GM21447 (cell line): Measurements from ENCODE around the gene CFAP57.
"Not testable (repeated sequence)": the region's sequence is repeated elsewhere in the genome, so short reads cannot be mapped to it uniquely, and the experiment has no call there.

Source experiments
- ATAC-seq: cut with Tn5 transposase; IDR thresholded peaks from one replicate; pipeline ENCODE4 v1.9.1; 2021; ENCODE audit not compliant: unreplicated experiment

CFAP57 gene

DNA sequence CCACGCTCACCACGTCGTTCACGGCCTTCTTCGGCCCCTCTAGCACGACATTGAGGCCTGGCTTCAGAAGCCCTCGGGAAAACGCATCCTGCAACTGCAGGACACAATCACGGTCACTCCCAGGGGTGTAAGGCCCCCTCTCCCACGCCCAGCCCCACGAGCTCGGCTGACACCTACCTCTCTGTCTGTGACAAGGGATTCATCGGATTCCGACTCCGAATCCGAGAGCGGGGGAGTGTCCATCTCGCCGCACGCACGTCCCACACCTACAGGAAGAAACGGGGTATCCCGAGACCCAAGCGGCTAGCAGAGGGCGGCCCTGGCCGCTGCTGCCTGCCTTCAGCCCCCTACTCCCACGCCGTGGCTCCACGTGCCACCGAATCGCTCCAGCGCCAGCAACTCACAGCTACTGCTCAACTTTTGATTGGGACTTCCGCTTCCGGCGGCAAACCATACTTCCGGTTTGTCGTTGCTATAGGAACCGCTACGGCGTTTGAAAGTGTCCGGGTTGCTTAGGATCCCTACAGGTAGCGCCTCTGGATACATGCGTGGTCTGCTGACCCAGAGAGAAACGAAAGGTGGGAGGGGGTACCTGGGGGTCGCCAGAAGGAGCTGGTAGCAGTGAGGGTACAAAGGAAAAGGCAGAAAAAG is at the start of gene CFAP57, which contains the start of gene EBNA1BP2:
CFAP57 (plus strand) TSS at position 455 of the 651 bp plus-strand sequence. CDS start 424 bp downstream, outside the sequence.
EBNA1BP2 (minus strand) TSS at position 415 of the 651 bp plus-strand sequence; CDS start at position 243, 172 bp downstream.
- peak; percentile 91 for ATAC-seq

DNA sequence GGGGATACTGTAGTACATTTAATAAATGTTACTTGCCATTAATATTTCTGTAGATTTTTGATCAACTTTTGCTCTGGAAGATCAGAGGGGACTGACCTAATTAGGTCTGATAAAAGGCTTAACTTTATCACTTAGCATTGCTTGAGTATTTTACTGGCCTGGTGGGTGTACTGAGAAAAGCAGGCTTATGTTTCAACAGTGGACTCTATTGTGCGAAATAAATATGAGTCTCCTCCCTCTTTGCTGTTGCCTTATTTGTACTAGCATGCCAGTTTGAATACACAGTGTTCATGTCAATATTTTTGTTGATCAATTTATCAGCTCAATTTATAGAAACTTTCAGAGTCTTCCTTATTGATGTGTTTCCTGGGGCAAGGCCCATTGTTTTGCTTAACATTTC is 49.1 kb upstream of the CFAP57 start:
- ATAC-seq: no peak

DNA sequence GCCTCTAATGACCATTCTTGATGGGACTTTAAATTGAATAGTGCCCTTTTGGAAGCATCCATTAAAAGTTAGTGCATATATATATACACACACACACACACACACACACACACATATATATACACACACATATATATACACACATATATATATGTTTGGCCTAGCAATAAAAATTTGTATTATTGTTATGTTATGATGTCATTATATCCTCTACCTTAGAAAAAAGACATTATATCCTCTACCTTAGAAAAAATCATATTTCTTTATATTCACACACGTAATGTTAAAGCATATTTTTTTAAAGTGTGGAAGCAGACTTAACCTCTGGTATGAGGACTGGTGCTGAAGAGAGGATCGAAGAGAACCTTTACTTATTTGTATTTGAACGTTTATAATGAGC is 43.3 kb upstream of the CFAP57 start:
- ATAC-seq: no peak

DNA sequence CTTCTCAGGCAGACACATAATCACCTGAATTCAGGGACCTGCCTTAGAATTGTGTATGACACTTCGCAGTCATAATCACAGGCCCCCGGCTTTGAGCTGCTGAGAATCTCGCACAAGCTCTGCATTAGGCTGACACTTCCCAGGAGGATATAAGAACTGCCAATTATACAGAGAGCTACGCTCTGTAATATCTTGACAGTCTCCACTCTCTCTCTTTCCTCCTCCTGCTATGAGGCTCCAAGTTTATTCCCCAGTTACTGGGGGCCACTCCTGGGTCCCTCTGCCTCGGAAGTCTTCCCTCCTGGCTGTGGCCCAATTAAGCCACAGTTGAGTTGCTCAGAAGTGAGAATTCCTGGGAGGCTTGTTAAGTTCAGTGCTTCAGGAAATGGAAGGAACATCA is 42.7 kb upstream of the CFAP57 start:
- ATAC-seq: no peak

DNA sequence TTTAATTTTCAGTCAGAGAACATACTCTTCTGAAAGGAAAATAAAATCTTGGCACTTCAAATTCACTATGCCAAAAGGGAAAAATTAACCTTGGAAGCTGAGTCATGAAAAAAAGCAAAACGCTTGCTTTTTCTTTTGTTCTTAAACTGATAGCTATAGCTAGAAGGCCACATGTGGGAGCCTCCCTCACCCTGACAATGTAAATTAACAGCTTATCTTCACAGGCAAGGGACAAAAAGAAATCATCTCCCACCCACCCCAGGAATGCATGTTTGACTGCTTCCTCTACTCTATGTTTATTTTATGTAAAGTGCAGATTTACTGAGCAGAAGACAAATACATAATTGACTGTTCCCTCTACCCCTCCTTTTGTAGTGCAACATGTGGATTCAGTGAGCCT is 38.1 kb upstream of the CFAP57 start:
- ATAC-seq: no peak

DNA sequence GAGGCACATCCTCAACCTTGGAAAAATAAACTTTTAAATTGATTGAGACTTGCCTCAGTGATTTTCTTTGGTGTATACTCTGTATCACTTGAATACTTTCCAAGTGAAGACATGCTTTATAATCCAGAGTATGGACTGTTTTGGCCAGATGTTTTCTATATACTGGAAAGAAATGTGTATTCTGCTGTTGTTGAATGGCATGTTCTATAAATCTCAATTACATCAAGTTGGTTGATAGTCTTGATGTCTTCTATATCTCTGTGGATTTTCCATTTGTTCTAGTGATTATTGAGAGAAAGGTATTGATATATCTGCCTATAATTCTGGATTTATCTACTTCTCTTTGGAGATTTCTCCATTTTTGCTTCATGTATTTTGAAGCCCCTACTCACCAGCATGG is 37.5 kb upstream of the CFAP57 start:
- ATAC-seq: no peak

DNA sequence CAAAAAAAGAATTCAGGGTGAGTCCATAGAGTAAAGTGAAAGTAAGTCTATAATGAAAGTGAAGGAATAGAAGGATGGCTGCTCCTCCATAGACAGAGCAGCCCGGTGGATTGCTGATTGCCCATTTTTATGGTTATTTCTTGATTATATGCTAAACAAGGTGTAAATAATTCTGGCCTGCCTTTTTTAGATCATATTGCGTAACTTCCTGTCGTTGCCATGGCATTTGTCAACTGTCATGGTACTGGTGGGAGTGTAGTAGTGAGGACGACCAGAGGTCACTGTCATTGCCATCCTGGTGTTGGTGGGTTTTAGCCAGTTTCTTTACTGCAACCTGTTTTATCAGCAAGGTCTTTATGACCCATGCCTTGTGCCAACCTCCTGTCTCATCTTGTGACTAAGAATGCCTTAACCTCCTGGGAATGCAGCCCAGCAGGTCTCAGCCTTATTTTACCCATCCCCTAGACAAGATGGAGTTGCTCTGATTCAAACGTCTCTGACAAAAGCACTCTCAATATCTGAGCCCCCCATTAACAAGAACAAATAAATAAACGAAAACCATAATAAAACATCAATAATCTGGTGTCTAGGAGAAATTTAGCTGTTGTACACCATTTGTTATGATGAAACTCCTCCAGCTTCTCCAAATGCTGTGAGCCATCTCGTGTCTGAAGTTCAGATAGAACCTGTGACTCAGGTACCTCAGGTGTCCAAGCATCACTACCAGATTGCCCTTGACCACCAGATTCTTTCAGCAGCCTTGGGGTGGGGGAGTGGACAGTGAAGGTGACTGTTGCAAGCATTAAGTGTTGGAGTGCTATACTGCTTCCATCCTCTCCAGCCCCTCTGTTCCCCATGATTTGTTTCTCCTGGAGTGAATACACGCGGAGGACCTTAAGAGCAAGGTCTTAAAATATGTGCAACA is 36.0 kb upstream of the CFAP57 start:
- no peak for ATAC-seq

DNA sequence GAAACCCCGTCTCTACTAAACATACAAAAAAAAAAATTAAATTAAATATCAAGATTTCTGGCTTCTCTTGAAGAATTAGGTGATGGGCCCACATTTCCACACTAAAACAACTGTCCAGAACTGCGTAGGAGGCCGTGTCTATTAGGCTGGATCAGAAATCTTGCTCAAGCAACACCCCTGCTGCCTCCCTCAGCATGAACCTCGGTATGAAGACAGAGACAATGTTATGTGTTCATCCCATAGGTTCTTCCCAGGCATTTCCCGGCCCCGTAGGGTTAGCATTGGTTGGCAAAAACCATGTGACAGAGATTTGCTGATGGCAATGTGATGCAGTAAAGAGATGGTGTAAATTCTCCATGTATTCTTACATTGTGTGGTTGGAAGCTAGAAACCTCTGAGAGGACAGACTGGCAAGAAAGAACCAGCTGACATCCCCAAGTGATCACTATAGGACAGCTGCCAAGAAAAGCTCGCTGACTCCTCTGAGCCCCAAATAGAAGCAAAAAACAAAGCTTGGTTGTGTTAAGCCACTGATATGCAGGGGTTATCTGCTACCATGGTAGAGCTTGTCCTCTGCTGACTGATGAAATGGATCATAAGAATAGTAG is 34.6 kb upstream of the CFAP57 start:
- ATAC-seq: no peak

DNA sequence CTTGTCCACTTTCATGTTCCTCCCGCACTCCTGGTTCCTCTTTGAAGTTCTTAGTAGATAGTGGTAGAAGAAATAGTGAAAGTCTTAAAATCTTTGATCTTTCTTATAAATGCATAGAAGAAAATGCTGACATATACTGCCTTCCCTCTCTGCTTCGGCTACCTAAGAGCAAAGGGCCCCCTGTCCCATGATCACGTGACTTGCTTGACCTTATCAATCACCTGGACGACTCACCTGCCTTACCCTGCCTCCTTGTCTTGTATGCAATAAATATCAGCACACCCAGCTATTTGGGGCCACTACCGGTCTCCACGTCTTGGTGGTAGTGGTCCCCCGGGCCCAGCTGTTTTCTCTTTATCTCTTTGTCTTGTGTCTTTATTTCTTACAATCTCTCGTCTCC is 32.8 kb upstream of the CFAP57 start:
- ATAC-seq: not testable (repeated sequence)

DNA sequence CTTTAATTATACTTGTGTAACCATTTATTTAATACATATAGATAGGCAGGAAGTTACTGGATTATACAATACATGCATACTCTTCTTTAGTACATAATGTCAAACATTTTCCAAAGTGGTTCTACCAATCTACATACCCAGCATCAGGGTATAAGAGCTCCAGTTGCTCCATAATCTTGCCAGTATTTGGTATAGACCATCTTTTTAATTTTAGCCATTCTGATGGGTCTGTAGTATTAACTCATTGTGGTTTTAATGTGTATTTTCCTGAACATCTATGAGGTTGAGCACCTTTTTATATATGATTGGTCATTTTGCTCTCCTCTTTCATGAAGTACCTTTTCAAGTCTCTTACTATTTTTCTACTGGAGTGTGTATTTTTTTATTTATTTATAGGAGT is 32.1 kb upstream of the CFAP57 start:
- ATAC-seq: no peak

DNA sequence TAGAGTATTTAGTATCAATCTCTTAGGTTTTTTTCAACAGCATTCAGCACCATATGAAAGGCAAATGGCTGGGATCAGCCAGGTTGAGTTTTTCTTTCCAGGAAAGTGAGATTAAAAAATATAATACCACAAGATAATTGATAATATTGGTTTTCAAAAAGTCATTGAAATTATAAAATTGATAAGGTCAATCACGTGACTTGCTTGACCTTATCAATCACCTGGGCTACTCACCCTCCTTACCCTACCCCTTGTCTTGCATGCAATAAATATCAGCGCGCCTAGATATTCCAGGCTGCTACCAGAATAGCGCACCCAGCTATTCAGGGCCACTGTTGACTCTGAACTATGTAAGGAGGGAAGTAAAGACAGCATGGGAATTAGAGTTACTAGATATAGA is 31.5 kb upstream of the CFAP57 start:
- no peak for ATAC-seq

DNA sequence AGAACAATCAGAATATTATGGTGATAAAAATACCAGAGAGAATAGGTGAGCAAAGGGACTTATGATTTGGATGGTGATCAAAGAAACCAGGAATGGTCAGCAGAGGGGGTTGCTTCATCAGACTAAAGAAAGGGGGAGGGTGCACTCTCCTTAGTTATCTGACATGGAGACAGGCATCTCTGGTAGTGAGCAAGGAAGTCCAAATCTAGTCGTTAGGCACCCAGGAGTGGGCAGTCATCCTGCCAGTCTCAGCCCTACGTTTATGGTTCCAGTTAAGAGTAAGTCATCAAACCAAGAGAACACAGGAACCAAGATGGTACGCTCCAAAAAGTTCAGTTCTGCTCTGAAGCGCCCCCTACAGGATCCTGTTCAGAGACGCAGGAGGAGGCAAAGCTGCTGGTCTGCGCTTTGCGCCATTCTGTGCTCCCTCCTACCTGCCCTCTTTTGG is 28.7 kb upstream of the CFAP57 start:
- ATAC-seq: no peak

DNA sequence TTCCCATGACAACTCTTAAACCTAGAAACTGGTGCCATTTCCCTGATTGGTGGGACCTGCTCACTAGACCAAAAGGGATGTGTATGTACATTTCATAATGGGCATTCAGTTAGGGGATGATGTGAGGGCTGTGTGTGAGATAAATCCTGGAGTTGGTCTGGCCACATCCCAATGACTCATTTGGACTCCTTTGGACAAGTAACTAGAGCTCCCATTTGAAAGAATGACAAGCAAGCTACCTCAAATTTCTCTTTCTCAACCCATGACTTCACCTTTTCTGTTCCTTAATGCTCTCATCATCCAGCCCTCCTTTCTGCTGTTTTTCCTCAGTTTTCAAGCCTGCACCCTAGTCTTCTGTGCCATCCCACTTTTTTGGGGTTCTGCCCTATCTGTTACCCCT is 27.9 kb upstream of the CFAP57 start:
- no peak for ATAC-seq

DNA sequence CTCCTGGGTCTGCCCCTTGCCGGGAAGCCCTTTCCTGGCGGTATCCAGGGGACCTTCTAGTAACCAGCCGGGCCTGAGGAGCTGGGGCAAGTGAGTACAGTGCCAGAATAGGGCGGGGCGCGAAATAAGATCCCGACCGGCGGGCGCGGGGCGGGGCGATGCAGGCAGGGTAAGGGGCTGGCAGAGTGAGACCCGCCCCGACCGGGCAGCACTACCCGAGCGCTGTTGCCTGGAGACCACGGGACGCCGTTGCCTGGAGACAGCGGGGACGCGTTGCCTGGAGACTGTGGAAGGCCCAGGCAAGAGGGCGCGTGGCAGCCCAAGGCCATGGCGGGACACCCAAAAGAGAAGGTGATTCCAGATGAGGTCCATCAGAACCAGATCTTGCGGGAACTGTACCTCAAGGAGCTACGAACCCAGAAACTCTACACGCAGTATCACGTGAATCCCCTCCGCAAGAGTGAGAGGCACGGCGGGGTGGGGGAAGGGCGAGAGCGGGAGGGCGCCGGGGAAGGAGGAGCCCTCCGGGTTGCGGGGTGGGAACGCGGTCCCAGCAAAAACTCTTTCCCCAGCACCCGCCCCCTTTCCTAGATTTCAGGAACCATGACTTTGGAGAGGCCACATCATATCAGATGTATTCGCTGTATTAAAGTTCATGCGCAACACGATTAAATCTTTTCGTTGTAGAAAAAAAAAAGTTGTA is 24.4 kb upstream of the CFAP57 start:
- ATAC-seq: no peak

DNA sequence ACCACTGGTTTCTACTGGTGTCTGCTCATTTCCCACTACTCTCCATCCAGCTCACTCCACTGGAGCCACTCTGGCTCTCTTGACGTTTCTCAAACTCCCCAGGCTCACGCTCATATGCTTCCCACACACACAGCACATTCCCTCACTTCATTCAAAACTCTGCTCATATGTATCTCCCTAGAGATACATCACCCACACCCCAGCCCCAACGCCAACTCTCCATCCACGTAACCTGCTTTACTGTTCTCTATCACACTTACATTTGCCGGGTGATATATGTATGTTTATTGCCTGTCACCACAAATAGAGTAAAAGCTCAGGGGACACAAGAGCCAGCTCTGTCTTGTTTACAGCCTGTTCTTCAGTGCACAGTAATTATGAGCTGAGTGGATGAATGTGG is 22.2 kb upstream of the CFAP57 start:
- no peak for ATAC-seq

DNA sequence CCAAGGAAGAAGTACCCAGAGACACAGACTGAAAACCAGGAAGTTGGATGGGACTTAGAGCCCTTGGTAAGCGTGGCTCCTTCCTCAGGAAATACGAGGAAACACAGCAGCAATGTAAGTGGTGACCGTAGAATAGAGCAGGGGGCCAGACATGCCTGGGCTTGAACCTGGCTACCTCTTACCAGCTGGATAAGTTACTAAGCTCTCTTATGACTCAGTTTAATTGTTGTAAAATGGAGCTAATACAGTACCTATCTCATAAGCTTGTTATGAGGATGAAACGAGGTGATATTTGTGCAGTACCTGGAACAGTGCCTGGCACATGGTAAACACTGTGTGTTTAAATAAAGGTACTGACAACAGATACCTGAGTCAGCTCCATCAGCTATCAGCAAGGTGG is 19.3 kb upstream of the CFAP57 start:
- no peak for ATAC-seq

DNA sequence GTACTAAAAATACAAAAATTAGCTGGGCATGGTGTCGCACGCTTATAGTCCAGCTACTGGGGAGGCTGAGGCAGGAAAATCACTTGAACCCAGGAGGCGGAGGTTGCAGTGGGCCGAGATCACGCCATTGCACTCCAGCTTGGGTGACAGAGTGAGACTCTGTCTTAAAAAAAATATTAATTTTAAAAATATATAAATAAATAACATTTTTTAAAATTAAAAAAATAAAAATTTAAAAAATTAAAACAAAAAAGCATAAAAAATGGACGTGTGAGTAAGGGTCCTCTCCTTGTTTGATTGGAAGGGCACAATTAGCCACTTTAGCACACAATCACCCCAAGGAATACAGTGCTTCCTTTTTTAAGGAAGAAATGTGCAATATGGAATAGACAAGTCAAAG is 18.7 kb upstream of the CFAP57 start:
- no peak for ATAC-seq

DNA sequence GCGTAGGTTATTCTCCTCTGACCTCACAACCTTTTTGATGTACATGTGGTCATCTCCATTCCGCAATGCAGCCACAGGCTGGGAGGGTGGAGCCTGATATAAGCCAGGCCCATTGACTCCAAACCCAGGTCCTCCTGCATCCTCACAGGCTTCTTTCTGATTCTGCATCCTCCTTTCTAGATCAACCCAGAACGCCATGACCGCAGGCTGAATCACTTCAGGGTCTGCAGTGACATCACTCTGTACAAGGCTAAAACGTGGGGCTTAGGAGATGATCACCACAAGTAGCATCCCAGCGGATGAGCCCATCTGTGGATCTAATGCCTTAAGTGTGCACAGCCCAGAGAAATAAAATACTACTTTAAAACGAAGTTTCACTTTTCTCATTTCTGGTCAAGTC is 16.1 kb upstream of the CFAP57 start:
- ATAC-seq: no peak

DNA sequence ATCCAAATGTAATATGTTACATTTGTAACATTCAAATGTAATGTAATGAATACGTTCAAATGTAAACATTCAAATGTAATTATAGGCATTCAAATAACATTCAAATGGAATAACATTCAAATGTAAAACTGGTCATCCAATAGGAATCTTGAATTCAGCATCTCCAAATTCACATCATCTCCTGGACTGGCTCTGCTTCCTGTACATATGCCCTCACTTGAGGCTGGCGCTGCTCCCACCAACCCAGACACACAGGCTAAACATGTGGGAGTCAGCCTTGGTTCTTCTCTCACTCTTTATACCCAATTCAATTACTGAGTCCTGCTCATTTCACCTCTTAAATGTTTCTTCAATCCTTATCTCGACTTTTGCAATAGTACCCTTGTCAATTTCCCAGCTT is 7.0 kb upstream of the CFAP57 start:
- ATAC-seq: no peak

DNA sequence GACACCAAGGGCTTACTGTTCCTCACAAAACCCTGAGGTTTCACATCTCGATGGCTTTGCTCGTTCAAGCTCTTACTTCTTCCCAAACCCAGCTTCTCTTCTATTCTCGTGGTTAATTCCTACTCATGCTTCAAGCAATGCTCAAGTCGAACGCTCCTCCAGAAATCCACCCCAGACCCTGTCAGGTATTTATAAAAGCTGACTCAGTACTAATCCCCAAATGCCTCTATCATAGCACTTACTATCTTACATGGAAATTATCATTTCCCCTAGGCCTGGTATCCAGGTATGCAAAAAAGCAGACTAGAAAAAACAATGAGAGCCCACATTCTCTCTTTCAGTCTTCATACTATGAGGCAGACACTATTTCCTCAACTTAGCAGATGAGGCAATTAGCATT is 6.4 kb upstream of the CFAP57 start:
- no peak for ATAC-seq

DNA sequence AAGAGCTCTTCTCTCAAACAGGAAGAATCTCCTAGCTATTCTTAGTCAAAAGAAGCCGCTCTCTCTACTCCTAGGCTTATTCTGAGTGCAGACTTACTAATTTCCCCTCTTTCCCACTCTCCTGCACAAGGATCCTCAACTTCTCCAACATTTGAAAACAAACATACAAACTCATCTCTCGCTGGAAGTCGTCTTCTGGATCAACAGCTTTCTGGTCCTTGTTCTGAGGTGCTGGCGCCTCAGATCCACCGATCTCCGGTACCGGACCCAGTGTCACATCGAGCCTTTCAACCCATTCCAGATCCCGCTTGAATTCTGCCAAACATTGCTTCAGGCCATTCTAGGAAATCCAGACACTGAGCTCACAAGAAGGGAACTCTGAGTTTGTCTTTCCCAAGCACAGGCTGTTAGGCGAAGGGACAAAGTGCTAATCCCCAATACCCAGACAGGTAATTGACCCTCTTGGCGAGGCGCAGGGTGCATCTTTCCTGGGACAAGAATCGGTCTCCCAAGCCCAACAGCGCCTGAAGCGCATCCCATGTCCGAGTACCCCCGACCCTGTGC is 736 bp upstream of the CFAP57 start:
- ATAC-seq: no peak
